Neural progenitor cell (in vitro differentiated cells): ENCODE data around the gene DIAPH3. TPM values are rescaled to one million over a fixed set of nuclear protein-coding genes. Genes with fewer than 3 reads are reported as not detected.

Source experiments
- DNase-seq: peaks from one replicate; pipeline ENCODE4 v3.0.0-alpha.2; 2016; ENCODE audit warnings: low spot score
- H2AFZ ChIP-seq: fragments of 200-600 bp; sonication (generic); replicated peaks from 2 replicates; pipeline ENCODE4 v1.6.1; 2016; ENCODE audit warnings: antibody characterized with exemption
- H3F3A ChIP-seq: fragments of 200-600 bp; sonication (generic); 2 replicates; pipeline ENCODE4 v1.6.1; 2016; ENCODE audit warnings: antibody characterized with exemption, low read depth
- H3K27ac ChIP-seq: fragments of 200-600 bp; sonication (generic); 2 replicates; pipeline ENCODE4 v1.5.1; 2016; ENCODE audit warnings: mild to moderate bottlenecking
- H3K27me3 ChIP-seq: fragments of 200-600 bp; sonication (generic); 2 replicates; pipeline ENCODE4 v1.6.1; 2016; ENCODE audit warnings: mild to moderate bottlenecking, moderate library complexity
- H3K36me3 ChIP-seq: fragments of 200-600 bp; sonication (generic); 2 replicates; pipeline ENCODE4 v1.5.1; 2016
- H3K4me1 ChIP-seq: fragments of 200-600 bp; sonication (generic); 2 replicates; pipeline ENCODE4 v1.6.1; 2016; ENCODE audit warnings: mixed run types
- H3K4me2 ChIP-seq: fragments of 200-600 bp; sonication (generic); 2 replicates; pipeline ENCODE4 v1.6.1; 2016
- H3K4me3 ChIP-seq: fragments of 200-600 bp; sonication (generic); 2 replicates; pipeline ENCODE4 v1.5.1; 2016
- H3K79me2 ChIP-seq: fragments of 200-600 bp; sonication (generic); 2 replicates; pipeline ENCODE4 v1.6.1; 2016; ENCODE audit warnings: low read depth
- H3K9ac ChIP-seq: fragments of 200-600 bp; sonication (generic); 2 replicates; pipeline ENCODE4 v1.6.1; 2016
- H3K9me3 ChIP-seq: fragments of 200-600 bp; sonication (generic); 2 replicates; pipeline ENCODE4 v1.5.1; 2016; ENCODE audit warnings: low read depth
- H4K20me1 ChIP-seq: fragments of 200-600 bp; sonication (generic); 2 replicates; pipeline ENCODE4 v1.6.1; 2016; ENCODE audit warnings: low read depth
- H3K27ac Mint-ChIP-seq: 3 replicates; pipeline ENCODE4 v1.8.0; 2021; ENCODE audit warnings: mixed read lengths
- H3K27me3 Mint-ChIP-seq: 2 replicates; pipeline ENCODE4 v1.8.0; 2022; ENCODE audit warnings: low read depth, mild to moderate bottlenecking, inconsistent platforms, moderate library complexity, mixed read lengths; ENCODE audit not compliant: insufficient read depth
- H3K36me3 Mint-ChIP-seq: 3 replicates; pipeline ENCODE4 v1.8.0; 2021; ENCODE audit warnings: mixed read lengths
- H3K4me1 Mint-ChIP-seq: 3 replicates; pipeline ENCODE4 v1.8.0; 2021; ENCODE audit warnings: mixed read lengths
- H3K4me3 Mint-ChIP-seq: 3 replicates; pipeline ENCODE4 v1.8.0; 2021; ENCODE audit warnings: mild to moderate bottlenecking, moderate library complexity, mixed read lengths
- H3K9me3 Mint-ChIP-seq: 3 replicates; pipeline ENCODE4 v1.8.0; 2020; ENCODE audit warnings: mixed read lengths
- CTCF ChIP-seq: fragments of 200-600 bp; sonication (generic); IDR thresholded peaks from 2 replicates; pipeline ENCODE4 v1.5.1; 2017; ENCODE audit warnings: antibody characterized with exemption, mild to moderate bottlenecking
- EZH2 ChIP-seq: fragments of 200-600 bp; sonication (generic); IDR thresholded peaks from 2 replicates; pipeline ENCODE4 v1.6.1; 2017; ENCODE audit warnings: antibody characterized with exemption, mild to moderate bottlenecking, moderate library complexity
- EZH2phosphoT487 ChIP-seq: fragments of 200-600 bp; sonication (generic); IDR thresholded peaks from 2 replicates; pipeline ENCODE4 v1.6.1; 2017; ENCODE audit warnings: antibody characterized with exemption
- total RNA-seq: library from RNA; depleted of rRNA; stranded (reverse); fragments of >200 nt; gene quantifications from 2 replicates; pipeline ENCODE4 v1.2.3, GENCODE V29; 2015; ENCODE audit warnings: low replicate concordance

The DIAPH3 gene
- total RNA-seq, 1 donor from 2014 or later, result 51.5 TPM

- TF ChIP-seq CTCF (no peak), EZH2phosphoT487 (no peak), EZH2 (no peak)
- H3F3A ChIP-seq, result no peaks in the 10 kb centered on the region
- H3K27ac ChIP-seq, result no peak overlapping the region
- no peak overlapping the region for H3K9ac ChIP-seq
- H4K20me1 ChIP-seq, result no peaks in the 10 kb centered on the region
- no peak overlapping the region for H3K4me2 ChIP-seq
- no peaks in the 10 kb centered on the region for H3K79me2 ChIP-seq
- no peaks in the 10 kb centered on the region for H3K9me3 Mint-ChIP-seq
- H3K4me3 Mint-ChIP-seq, result no peak overlapping the region
- H3K27ac Mint-ChIP-seq, result no peak overlapping the region
- H3K4me1 Mint-ChIP-seq, result no peaks in the 10 kb centered on the region
- no peaks in the 10 kb centered on the region for H3K27me3 ChIP-seq
- no peaks in the 10 kb centered on the region for H3K9me3 ChIP-seq
- H2AFZ ChIP-seq, result no peak overlapping the region
- H3K36me3 Mint-ChIP-seq, result no peaks in the 10 kb centered on the region
- H3K4me3 ChIP-seq, result no peak overlapping the region
- no peaks in the 10 kb centered on the region for H3K27me3 Mint-ChIP-seq
- no peak for DNase-seq
- no peaks in the 10 kb centered on the region for H3K36me3 ChIP-seq
- H3K4me1 ChIP-seq, result no peaks in the 10 kb centered on the region
Measured at GRCh38 chr13:60000081-60000480, 163.6 kb downstream of the DIAPH3 start.

- Histone ChIP-seq H3K4me1 (no peaks in the 10 kb centered on the region), H2AFZ (no peak overlapping the region), H3F3A (no peaks in the 10 kb centered on the region), H3K9ac (no peak overlapping the region), H3K27ac (no peak overlapping the region), H4K20me1 (no peaks in the 10 kb centered on the region), H3K27me3 (no peaks in the 10 kb centered on the region), H3K9me3 (no peaks in the 10 kb centered on the region), H3K4me3 (no peak overlapping the region), H3K4me2 (no peak overlapping the region), H3K36me3 (no peaks in the 10 kb centered on the region), H3K79me2 (no peaks in the 10 kb centered on the region)
- Mint-ChIP-seq H3K4me3 (no peak overlapping the region), H3K27me3 (no peaks in the 10 kb centered on the region), H3K9me3 (no peaks in the 10 kb centered on the region), H3K36me3 (no peaks in the 10 kb centered on the region), H3K4me1 (no peaks in the 10 kb centered on the region), H3K27ac (no peak overlapping the region)
- TF ChIP-seq CTCF, result no peak
- no peak for TF ChIP-seq EZH2
- TF ChIP-seq EZH2phosphoT487, result no peak
- DNase-seq, result no peak
Measured at GRCh38 chr13:59997976-59998375, 165.8 kb downstream of the DIAPH3 start.

- no peak overlapping the region for H3K4me2 ChIP-seq
- no peaks in the 10 kb centered on the region for H3F3A ChIP-seq
- H3K79me2 ChIP-seq, result no peaks in the 10 kb centered on the region
- no peak overlapping the region for H3K4me3 ChIP-seq
- H3K9me3 Mint-ChIP-seq, result no peaks in the 10 kb centered on the region
- no peaks in the 10 kb centered on the region for H3K4me1 Mint-ChIP-seq
- no peak overlapping the region for H2AFZ ChIP-seq
- no peaks in the 10 kb centered on the region for H3K27me3 Mint-ChIP-seq
- H3K27ac Mint-ChIP-seq, result no peak overlapping the region
- H3K9me3 ChIP-seq, result no peaks in the 10 kb centered on the region
- no peak overlapping the region for H3K9ac ChIP-seq
- peaks cover under 1% of the 10 kb centered on the region for H3K36me3 Mint-ChIP-seq
- DNase-seq, result no peak
- no peaks in the 10 kb centered on the region for H3K27me3 ChIP-seq
- no peaks in the 10 kb centered on the region for H4K20me1 ChIP-seq
- H3K36me3 ChIP-seq, result no peaks in the 10 kb centered on the region
- no peaks in the 10 kb centered on the region for H3K4me1 ChIP-seq
- H3K27ac ChIP-seq, result no peak overlapping the region
- no peak overlapping the region for H3K4me3 Mint-ChIP-seq
- no peak for TF ChIP-seq EZH2phosphoT487
- TF ChIP-seq EZH2, result no peak
- no peak for TF ChIP-seq CTCF
Measured at GRCh38 chr13:59996461-59996980, 167.2 kb downstream of the DIAPH3 start.
